NCI-H345 treated with DMSO at 0.1 percent for 48 hours (cell line): ENCODE results near the gene THSD4.

Source experiments
- DNase-seq: peaks from one replicate; lab custom pipeline; 2025; ENCODE audit not compliant: unreplicated experiment; lab: John Stamatoyannopoulos, UW

THSD4 gene

DNA sequence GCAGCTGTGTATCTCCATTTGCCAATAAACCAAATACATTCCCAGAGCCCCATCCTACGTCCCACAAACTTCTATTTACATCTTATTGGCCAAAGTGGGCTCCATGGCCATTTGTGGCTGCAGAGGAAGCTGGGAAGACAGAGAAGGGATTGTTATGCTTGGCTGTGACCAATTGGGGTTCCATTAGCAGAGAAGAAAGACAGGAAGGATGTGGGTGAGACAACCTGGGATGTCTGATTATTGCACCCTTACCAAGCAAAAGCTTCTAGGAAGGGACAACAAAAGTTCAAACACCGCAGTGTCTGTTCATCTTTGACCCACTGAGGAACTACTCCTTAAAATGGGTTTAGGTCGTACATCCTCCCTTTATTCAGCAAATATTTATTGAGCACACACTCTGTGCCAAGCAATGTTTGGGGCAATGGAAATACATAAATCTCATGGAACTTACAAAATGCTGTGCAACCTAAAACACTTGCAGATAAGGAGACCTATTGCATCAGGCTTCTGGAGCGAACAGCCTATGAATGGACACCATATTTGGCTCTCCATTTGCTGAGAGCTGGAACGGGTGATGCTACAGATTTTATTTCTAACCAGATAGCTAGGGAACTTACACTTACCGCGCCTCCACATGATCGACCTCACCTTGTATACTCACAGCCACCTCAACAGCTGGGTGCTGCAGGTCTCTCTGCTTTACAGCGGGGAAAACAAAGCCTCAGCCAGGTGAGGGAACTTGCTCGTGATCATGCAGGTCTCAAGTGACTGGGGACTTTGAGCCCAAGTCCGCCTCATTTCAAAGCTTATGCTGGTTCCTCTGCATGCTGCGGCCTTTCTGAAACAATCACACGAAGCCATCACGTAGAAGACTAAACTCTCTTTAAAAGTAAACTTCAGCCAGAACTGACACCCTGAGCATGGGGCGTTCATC lies 673.6 kb downstream of the THSD4 start:
- no peak for DNase-seq

DNA sequence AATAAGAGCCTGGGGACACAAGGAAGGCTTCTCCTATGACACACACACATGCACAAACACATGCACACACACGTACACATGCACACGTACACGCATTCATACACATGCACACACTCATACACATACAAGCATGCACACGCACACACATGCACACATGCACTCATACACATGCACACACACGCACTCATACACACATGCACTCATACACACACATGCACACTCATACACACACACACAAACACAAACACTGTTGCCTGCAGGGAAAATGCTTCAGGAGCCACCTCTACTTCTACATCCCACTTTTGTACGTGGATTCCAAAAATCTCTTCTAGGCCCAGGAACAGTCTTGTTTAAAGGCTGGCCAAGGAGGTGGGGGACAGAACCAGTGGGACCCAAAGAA lies 674.3 kb downstream of the THSD4 start:
- no peak for DNase-seq

DNA sequence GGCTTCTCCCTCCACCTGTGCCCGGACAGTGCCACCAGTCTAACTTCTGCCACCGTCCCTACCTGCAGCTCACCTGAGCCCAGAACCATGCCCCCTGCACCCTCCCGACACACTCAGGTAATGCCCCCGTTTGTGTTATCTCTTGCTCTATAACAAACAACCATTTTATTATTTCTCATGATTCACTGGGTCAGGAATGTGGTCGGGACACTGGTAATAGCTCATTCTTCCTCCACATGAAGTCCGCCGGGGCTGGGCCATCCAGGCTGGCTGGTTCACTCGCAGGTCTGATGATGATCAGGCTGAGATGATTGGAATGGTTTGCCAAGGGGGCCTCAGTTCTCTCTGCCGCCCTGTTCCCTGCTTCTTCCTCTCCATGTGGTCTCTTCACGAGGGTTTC lies 674.8 kb downstream of the THSD4 start:
- DNase-seq: no peak

DNA sequence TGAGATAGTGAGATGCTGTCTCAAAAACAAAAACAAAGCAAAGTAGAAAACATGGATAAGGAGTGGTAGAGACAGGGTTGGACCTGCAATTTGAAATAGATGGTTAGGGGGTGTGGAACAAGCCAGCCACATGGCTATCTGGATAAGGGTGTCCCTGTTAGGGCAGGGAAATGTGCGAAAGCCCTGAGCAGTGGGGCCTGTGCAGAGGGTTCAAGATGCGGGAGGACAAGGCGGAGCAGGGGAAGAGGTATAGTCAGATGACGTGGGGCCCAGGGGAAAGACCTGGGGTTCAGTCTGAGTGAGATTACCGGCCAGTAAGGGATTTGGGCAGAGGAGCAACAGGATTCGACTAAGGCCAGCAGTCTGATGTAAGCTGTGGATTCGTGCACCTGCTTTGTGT lies 676.7 kb downstream of the THSD4 start:
- DNase-seq: no peak

DNA sequence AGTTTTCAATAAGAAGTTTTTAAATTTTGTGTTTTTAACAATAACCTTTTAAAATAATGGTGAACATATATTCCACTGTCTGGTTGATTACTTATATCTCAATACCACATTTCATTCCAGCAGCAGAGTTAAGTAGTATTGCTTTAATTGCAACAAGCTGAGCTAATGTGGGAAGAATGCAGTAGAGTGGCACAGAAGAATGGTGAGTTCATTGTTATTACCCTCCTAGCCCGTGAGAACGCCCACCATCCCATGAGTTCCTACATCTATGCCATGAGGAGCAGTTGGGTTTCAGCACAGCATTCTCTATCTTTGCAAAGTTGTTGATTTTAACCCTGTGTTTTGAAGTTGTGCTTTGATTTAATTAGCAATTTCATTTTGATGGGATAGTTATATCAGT lies 677.2 kb downstream of the THSD4 start:
- no peak for DNase-seq

DNA sequence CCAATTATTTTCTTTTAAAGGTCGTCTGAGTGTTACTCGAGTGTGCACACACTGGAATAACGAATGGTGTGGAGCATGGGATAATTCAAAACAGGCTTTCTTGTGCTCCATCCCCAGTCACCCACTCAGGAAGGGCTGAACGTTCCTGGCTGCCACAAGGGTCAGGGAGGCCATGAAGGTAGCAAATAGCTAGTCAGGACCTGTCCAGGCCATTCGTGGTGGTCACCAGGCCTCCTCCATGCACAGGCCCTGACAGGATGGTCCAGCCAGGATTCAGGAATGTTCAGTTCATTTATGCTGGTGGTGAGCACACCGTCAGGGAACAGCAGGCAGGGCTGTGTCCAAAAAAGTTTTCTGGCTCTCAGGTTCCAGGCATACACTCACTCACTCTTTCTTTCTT lies 683.4 kb downstream of the THSD4 start:
- DNase-seq: no peak

DNA sequence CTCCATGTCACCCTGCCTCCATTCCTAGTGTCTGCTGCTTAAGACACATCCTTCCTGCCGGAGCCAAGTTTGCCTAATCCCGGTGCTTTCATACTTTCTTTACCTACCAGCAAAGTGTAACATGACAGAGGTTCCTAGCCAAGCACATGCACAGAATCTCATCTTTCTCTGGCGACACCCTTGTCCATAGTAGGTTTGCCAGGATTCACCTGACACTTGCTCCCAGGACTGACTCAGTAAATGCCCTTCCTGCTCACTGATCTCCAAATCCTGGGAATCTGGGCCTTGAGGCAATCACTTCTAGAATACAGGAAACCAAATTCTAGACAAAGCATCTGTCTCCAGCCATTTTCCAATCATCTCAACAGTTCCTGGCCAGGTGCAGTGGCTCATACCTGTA lies 684.9 kb downstream of the THSD4 start:
- DNase-seq: no peak

DNA sequence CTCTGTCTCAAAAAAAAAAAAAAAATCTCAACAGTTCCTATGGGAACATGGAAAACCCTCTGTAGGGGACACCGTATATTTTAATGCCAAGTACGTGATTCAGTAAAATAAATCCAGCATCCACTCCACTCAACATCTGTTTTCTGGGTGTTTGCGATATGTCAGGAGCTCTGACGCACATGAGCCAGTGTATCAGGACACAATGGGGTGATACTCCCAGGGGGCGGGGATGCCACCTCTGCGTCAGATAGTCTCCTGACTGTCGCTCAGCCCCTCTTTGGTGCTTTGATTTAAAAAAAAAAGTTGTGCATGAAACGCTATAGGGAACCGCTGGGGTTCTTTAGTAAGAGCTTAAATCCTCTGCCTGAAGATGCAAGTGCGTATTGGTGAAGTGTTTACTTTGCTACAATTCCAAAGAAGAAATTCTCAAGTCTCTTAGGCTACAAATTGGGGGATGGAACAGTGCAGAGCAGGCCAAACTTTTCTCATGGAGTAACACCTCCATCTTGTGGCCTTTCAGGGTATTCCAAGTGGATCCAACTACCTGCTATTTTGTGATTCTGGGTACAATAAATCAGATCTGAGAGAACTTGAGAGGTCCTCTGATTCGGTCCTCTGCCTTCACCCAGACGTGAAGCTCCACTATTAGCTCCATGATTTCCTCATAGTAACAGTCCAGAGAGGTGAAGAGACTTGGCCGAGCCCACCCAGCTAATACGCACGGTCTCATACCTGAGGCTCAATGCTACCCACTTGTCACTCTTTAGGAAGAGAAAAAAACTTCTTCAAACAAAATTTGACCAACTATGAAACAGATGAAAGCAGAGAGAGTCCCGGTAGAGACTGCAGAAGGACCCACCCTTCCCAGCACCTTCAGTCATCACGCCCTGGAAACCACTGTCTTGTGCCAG lies 685.8 kb downstream of the THSD4 start:
- peak; percentile 8 for DNase-seq

DNA sequence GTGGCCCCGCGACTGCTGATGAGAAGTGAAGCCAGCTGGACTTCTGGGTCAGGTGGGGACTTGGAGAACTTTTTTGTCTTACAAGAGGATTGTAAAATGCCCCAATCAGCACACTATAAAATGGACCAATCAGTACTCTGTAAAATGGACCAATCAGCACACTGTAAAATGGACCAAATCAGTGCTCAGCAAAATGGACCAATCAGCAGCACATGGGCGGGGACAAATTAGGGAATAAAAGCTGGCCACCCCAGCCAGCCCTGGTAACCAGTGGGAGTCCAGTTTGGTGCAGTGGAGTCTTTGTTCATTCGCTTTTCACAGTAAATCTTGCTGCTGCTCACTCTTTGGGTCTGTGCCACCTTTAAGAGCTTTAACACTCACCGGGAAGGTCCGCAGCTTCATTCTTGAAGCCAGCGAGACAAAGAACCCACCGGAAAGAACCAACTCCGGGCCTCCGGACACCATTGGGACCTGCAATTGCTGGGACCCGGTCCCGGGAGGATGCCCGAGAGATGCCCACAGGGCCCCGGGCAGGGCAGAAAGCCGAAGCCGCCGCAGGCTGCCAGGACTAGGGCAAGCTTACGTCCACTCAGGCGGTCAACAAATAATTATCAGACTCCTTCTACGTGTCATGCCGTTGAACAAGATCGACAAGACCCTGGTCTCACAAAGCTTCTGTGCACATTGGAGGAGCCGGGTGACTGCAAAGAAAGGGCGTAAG lies 686.8 kb downstream of the THSD4 start:
- no peak for DNase-seq

DNA sequence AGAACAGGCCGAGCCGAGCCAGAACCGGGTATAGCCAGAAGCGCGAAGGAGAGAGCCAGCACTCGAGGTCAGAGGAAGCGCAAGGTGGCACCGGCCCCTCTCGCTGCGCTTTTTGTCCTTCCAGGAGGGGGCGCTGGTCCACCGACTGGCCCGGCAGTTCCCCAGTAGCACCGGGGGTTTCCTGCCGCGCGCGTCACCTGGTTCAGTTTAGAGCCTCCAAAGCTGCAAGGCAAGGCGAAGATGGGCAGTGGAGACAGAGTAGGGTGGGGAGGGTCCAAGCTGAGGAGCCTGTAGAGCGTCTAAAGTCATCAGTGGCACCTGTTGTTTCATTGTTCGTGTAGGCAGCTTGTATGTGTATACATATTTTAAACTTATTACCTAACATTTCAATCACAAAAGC lies 687.5 kb downstream of the THSD4 start:
- DNase-seq: no peak

DNA sequence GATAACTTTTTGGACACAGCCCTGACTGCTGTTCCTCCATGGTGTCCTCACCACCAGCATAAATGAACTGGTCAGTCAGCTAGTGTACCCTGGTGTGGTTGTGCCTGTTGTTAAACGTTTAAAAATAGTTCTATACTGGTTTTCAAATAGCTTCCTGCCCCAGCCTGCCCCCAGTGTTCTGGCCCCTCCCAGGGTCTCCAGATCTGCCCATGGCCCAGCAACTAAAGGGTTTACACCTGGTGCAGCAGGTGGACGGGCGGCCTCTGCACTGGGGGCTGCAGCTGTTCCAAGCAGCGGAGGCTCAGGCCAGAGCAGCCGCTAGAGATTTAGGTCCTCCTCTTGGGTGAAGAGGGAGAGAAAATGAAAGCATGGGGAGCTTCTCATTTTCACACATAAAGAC lies 689.0 kb downstream of the THSD4 start:
- DNase-seq: no peak

DNA sequence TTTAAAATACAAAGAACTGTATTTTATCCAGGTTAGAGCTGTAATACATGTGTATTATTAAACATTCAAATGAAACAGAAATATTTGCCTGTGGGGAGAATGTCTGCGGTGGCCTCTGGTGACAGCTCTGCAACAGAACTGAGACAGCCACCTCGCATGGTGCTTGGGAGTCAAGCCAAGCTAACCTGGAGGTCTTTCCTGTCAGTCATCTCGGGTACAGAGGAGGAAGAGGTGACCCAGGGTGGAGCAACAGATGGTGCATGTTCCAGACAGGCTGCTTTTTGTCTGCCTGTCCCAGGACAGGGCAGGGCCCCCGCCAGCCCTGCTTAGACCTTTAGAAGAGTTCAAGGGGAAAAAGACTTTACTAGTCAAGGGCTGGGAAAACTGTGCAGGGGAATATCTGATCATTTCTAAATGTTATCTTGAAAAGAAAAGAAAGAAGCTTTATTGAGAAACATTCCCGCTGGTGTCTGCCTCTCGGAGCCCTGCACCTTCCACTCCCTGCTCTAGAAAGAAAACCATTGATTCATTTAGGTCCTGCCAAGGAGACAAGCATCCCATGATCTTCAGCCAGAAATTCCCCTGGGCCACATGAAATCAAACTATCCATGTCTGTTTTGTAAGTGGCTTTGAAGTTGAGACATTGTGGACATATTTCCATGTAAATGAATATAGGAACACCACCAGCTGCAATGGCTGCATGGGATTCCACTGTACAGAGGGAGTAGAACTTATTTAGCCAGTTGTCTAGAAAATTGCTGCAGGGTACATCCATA lies 689.6 kb downstream of the THSD4 start:
- DNase-seq: no peak

DNA sequence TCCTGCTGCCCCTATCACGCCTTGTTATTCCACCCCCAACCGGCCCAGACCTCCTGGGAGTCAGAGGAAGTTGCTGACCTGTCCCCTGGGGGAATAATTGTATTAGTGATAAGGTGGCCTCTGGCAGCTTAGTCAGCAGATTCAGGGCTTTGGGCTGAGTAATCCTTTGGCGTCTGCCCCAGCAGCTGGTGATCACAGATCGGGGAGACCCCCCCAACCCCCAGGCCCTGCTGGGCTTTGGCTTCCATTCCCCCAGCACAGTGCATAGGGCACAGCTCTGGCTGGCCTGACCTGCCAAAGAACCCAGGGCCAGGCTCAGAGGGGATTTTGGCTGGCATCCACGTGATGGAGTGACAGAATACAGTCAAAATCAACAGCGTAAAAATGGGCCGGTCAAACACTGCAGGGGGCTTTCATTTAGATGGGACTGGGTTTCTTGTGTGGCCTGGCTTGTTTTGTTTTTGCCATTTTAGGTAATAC lies 691.2 kb downstream of the THSD4 start:
- no peak for DNase-seq

DNA sequence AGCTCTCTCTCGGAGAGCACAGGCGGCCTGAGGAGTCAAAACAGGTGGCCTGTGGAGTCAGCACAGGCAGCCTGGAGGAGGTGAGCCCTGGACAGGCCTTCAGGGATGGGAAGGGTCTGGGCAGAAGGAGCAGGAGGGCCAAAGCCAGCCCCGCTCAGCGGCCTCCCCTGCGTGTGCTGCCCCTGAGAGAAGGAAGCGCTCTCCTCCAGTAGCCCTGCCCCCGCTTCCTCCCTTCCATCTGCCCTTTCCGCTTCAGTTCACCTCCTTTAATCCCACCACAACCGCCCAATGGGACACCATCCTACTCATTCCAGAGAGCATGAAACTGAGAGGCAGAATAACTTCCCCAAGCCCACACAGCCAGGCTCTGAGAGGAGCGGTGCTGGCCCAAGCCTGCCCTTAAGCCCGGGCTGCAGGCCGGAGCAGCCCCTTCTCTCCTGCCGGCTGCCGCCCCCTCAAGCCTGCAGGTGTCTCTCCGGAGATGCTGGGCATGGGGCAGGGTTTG lies 691.9 kb downstream of the THSD4 start:
- no peak for DNase-seq

DNA sequence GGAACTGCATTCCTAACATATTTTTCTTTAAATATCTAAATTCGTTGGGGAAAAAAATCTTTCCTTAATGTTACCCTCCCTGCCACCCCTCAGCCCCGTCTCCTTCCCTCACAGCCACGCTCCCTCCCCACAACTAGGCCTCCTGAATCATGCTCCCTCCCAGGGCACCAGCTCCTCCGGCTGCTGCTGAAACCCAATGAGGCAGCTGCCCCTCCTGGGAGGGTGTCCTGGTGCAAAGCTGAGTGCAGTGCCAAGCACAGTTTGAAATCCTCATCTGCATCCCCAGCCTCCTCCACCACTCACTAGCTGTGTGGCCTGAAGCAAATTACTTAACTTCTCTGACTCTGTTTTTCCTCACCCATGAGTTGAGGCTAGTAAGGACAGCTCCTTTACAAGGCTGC lies 692.4 kb downstream of the THSD4 start:
- no peak for DNase-seq

DNA sequence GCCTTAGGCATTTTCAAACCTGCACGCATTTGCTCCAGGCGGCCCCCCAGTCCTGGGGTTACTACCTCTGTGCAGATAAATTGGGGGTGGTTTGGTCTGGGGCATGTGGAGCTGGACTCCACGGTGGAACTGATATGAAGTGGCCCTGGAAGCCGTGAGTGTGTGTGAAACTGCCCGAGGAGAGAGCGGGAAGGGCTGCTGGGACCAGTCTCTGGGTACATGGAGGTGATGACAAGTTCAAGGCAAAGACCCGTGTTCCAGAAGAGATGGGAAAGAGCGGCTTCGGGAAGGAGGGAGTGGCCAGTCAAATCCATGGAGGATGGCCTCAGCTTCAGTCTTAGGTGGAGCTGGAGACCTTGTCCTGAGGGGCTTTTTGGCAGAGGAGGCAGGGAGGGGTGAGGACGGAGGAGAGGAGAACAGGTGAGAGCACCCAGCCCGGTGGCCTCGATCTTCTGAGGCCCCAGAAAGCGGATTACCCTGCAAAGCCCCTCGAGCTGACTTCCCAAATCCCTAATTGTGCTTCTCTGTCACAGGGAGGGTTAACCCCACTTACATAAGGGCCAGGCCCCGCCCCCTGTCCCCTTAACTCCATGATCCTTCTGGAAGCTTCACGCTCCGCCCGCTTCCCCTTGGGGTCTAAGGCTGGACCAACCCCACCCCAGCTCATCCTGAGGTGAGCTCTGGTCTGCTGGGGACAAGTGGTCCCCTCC lies 693.2 kb downstream of the THSD4 start:
- no peak for DNase-seq

DNA sequence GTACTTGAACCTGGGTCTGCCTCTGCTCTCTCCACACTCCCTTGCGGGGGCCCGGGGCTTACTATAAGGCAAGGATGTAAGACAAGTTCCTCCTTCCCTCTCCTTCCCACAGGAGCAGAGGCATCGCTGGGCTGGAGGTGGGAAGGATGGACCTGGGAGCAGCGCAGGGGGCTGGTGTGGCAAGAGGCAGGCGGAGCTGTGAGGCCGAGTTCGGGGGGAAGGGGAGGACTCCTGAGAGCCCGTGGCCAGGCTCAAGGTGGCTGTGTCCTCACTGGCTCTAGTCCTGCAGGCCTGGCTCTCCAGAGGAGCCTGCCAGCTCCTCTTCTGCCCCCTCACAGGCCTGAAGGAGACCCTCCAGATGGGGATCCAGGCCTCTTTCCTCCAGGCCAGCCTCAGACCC lies 694.1 kb downstream of the THSD4 start:
- no peak for DNase-seq

DNA sequence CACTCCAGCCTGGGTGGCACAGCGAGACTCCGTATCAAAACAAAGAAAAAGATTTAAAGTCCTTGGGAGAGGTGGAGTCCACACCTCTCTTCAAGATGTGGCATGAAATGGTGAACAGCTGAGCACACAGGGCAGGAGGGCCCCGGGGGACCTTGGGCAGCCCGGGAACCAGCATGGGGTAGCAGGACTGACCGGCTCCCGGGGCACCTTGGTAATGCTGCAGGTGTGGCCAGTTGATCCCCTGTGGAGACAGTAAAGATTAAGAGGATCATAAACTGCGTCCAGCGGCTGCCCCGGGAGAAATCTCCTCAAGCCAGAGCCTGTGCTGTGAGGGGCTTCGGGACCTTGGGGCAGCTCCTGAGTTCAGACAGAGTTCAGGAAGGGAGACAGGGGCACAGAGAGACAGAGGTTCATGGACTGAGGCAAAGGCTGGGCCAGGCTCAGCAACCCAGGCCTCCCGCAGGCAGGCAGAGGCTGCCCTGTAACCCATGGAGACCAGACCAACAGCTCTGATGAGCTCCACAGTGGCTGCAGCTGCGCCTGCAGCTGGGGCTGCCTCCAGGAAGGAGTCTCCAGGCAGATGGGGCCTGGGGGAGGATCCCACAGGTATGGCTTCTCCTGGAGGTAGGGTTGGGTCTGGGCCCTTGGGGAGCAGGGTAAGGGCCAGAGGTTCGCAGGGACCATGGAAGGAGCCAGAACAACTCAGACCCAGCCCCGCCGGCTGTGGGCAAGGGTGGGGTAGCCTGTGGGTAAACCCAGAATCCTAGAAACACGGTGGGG lies 695.2 kb downstream of the THSD4 start, which contains the start of gene NR2E3:
TSS of gene NR2E3 (plus strand) at position 299 of the 780 bp plus-strand sequence. CDS start at position 489, 190 bp downstream.
- no peak for DNase-seq
